DMS153 (cell line): ENCODE data around the gene ZNF236.

Experiments used
- DNase-seq: peaks from one replicate; lab custom pipeline; 2025; lab: John Stamatoyannopoulos, UW

The ZNF236 gene

DNA sequence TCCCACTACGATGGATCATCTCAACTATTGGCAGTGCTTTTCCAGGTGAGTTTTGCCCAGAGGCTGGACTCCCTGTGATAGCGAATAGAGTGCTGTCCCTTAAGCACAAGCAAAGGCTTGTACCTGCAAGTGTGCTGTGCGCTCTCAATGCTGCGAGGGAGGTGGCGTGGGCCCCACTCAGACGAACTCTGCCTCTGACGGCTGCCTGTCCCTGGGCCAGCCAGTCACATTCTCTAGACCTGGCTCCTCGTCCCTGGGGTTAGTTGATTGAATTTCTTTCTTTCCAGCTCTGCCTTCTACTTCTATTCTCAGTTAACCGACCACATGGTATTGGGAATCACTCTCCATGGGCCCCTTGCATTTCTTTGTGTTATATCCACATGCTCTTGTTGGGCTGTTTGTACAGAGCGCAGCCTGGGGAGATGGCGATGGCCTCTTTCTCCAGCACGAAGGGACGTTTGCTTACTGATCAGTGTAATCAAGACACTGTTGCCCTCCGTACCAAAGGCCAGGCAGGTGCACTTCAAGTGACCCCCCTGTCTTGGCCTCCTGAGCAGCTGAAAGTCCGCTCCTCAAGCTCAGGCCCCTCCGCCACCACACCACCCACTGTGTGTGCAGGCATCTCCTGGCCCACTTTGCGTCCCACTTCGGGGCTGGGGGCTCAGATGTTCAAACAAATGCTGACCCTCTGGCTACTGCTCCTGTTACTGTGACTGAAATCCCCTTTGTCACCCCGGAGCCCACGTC is 151.3 kb downstream of the ZNF236 start:
- DNase-seq: no peak

DNA sequence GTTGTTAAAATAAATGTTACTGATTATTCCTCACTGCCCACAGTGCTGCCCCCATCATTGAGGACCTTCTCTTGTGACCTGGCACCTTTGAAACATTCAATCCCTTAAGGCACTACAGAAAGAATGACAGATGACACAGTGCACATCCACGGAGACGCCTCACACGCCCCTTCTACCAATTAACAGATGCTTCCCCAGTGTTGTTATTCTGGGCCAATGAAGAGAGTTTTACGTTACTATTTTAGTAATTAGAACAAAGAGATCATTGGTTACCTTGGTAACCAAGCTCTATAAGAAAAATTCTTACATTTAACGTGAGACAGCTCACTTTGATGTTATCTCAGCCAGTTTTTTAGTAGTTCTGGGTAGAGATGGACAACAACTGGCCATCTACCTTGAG is 152.0 kb downstream of the ZNF236 start:
- DNase-seq: no peak

DNA sequence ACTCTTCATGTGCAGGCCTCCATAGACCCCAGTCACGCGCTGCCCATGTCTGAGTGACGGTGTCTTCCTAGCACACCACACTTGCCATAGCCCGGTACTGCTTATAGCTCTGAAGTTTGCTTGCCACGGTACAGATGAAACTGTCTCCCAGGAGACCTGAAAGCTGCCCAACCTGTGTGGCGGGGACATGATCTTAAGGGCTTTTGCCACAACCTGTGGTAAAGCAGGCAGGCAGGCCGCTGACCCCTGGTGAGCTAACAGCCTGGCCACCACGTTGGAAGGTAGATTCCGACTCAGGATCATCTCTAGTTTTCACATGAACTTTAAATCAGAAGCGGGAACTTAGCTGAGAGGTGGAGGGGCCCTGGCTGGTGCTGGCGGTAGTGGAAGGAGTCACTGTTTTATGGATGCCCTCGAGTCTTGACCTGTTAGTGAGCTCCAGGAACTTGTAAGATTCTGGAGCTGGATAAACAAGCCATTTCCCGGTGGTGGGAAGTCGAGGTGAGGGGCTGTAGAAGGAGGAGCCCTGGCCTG is 153.3 kb downstream of the ZNF236 start:
- no peak for DNase-seq

DNA sequence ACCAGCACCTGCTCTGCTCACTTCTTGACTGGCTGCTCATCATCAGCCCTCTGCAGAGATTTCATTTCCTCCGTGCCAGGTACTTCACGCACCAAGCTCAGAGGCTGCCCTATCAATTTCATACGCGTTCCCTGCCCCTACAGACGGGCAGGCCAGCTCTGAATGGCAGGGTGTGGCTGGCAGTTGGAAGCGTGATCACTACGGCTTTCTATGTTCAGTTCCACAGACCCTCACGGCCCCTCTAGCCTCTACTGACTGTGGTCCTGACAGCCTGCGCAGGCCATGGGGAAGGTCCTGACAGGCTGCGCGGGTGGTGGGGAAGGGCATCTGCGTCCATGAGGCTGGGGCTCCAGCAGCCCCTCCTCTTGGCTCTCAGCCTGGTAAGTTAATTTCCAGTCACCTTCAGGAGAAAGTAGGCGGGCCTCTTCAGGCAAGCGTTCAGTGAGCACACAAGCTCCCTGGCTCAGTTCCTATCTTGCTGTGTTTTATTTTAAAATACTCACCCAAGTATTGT is 154.8 kb downstream of the ZNF236 start:
- DNase-seq: peak; percentile 47

DNA sequence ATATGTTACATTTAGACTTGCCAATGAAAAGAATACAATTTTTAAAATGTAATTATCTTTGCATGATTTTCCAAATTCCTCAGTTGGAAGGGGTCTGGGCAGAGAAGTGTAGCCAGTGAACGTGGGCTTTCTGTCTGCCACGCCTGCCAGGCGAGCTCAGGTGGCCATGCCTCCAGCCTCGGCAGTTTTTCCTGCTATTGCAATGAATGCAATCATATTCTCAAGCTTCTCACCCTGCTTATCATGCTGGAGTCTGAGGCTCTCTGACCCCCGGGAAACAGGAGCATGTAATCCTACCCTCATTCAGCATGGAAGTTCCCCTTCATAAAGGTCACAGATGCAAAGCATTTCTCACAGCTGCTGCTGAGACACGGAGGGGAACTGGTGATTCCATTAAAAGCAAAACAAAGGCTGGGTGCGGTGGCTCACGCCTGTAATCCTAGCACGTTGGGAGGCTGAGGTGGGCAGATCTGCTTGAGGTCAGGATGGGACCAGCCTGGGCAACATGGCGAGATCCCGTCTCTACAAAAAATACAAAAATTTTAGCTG is 155.4 kb downstream of the ZNF236 start:
- DNase-seq: no peak

DNA sequence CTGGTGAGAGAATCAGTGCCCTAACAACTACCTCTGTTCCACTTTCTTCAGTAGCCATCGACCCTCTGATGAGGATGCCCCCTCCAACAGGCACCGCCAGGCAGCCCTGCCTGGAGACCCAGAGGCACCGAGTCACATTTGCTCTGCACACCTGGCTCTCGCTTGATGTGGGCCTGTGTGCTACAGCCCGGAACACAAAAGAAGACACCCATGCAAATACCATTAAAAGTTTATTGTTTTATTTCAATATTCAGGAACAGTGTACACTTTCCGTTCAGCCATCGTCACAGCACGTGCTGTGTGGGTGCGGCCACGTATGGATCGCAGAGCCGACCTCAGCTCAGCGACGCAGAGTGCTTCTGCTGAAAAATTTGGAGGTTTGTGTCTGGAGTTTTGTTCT is 156.3 kb downstream of the ZNF236 start:
- no peak for DNase-seq

DNA sequence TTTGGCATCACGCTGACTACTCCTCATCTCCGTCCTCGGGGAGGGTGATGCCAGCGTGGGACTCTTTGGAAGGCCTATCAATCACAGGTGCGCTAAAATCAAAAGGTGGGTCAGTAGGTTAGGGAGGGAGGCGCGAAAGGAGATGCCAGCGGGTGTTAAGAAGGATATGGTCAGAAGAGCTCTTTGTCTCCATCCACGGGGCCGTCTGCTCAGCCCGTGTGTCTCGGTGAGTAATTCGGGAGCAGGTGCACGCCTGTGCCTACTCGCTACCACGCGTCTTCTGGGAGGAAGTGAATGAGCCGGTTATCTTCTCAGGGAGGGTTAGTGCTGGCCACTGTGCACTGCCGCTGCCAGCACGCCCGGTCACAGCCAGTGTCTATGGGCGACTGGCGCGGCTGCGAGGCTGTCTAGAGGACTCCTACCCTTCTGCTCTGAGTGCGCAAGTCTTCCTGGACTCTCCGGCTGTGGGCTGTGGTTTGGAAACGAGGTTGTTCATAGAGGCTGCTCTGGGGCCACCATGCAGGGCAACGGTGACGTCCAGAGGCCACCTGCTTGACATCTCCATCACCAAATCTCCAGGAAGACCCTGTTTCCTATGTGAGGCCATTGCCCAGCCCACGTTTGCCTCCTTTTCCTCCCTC is 156.9 kb downstream of the ZNF236 start:
- no peak for DNase-seq

DNA sequence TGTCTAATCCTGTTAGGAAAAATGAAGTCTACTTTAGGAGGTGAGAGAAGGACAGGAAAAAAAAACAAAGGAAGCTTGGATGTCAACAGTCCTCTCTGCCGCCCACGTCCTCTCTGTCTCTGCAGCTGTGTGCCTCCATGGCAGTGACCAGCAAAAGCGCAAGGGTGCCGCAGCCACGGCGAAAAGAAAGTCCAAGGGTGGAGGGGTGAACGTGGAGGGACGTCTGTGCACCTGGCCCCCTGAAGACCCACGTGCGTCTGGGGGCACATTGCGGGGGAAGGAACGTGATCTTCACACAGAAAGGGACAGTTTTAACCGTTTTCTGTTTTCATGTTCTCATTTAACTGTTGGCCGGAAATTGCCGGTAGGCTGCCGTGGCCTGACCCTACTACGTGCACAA is 157.5 kb downstream of the ZNF236 start:
- DNase-seq: no peak

DNA sequence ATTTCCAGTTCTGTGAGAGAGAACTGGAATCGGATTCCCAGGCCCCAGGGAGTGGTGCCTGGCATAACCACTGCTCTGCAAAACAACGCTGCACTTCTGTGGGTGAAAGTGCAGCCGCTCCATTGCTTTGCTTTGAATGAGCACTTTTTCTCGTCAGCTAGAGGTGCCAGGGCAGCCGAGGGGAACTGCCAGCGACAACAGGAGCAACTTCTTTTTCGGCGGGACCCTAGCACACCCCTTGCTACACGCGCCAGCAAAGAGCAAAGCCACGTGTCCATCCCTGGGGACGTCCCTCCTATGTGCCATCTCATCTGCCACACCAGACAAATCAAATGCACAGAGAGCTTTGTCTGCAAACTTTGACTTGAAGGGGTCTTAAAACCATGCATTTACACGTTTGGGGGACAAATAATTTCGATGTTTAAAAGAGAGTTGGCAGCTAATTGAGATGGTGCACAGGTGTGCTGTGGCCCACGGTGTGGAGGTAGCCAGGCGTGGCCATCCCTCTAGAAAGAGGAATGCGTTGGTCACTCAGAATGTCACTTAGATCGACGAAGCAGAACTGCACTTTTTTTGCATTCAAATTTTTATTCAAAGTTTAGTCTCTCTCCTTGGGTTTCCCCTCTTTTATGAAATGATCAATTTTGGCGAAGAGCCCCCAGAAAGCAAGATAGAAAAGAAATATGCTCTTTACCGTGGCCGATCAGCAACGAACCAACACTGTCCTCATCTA is 158.5 kb downstream of the ZNF236 start:
- no peak for DNase-seq

DNA sequence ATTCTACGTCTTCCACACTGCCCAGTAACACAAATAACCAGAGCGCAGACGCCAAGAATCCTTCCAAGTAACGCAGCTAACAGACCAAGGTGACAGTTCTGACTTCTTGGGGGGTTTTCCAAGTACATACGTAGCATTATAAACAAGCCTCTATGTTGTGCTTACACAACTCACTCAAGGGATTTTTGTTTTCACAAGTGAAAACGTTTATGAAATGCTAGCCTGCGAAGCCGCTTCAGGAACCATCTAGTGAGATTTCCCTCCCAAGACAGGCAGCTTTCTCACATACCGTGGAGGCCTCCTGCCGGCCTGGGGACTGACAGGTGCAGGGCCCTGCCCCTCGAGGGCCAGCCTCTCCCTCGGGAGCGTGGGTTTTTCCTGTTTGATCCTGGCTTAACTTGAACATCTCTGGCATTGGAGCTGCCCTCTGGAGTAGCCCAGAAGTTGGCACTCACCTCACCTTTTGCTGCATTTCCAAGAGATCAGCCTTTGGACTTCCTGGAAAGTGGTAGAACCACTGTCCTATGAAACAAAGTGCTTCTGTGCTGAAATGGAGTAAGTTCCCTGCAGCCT is 159.1 kb downstream of the ZNF236 start:
- no peak for DNase-seq

DNA sequence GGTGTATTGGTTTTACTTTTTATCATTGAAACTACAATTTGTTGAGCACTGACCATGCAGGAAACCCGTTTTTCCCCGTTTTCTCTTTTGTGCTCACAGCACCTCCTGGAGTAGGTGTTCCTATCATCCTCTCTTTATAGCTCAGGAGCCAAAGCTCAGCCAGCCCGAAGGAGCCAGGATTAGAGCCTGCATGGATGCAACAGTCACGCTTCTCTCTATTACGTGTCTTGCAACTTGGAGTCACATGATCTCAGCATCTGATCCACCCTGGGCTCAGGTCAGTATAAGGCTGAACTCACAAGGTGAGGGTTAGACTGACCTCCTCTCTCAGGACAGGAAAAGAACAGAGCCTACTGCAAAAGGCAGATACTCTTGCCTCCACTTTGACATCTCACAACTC is 159.7 kb downstream of the ZNF236 start:
- no peak for DNase-seq

DNA sequence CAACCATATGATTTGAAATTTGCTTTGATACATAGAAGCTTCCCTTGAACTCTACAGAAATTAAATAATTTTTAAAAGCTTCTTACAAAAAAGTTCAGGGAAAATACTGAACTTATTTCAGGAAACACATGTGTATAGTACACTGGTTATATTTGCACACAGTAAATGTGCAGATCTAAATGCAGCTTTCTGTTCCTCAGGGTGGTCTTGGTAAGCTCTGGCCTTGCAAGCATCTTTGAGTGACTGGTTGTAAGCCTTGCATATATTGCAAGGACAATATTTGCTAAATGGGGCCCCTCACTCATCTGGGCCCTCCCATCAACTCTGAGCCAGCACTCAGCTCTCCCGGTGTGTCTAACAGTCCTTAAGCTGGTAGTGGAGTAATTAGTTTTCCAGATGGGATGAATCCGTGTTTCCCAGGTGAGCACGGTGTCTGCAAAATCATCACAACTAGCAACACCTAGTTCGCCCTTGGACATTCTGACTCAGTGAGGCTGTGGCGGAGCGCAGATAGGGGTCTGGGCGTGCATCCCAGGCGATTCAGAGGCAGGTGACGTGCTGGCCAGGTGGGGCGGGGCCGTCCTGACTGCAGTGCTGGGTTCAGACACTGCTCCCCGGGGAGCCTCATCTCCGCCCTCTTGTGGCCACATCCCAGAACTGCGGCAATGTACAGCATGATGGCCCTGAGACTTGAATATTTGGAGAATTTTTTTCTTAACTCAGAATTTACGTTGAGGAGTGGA is 160.7 kb downstream of the ZNF236 start:
- DNase-seq: peak; percentile 56

DNA sequence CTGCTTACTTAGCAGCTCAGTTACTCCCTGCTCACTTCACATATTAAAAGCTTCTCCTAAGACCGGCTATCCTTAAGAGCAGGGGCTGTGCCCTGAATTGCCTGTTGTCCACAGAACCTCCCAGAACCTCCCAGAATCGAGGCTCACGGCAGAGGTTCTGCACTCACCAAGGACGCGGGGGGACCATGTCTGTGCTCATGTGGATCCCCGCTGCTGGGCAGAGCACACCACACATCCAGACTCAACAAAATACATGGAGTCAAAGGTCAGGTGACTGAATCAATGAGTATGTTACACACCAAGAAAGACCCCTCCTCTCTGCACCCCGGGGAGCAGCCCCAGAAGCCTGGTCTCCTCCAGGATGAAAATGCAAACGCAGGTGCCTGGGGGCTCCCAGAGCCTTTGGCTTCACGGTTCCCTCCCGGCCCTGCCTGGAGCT is 161.3 kb downstream of the ZNF236 start:
- no peak for DNase-seq

DNA sequence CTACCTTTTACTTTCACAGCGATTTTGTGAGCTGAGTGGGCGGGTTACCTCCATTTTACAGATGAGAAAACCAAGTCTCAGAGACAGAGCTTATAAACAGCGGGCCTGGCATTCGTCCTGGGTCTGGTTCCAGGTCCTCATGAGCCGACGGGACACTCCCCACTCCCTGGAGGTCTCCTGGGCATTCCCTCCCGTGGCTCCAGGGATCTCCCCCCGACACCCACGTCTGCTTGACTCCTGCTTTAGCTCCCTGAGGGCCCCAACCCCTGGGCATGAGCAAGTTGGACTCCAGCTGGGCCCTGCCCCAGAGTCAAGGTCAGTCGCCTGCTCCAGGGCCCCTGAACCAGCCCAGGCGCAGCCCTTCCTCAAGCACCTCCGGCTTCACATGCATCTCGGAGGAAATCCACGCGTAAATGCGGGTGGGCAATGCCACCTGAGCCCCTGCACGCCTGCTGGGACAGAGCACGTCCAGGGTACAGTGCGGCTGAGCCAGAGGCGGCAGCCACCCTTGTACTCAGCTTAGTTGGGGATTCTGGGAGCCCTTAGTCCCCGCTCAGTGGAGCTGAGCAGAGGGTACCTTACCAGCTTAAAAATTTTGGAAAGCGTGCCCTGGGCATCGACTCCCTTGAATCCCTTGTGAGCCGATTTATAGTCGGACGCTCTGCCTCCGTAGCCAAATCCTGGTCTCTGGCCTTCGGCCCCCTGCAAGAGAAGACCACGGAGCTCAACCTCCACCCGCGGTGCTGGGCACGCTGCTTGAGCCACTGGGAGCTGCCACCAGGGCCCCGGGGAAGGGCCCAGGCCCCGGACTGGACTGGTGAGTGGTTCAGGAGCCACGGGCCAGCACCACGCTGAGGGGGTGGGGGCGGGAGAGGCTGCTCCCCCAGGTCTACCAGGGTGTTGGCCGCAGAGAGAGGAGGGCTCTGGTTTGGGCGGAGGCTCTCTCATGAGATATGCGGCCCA is 162.1 kb downstream of the ZNF236 start:
- no peak for DNase-seq

DNA sequence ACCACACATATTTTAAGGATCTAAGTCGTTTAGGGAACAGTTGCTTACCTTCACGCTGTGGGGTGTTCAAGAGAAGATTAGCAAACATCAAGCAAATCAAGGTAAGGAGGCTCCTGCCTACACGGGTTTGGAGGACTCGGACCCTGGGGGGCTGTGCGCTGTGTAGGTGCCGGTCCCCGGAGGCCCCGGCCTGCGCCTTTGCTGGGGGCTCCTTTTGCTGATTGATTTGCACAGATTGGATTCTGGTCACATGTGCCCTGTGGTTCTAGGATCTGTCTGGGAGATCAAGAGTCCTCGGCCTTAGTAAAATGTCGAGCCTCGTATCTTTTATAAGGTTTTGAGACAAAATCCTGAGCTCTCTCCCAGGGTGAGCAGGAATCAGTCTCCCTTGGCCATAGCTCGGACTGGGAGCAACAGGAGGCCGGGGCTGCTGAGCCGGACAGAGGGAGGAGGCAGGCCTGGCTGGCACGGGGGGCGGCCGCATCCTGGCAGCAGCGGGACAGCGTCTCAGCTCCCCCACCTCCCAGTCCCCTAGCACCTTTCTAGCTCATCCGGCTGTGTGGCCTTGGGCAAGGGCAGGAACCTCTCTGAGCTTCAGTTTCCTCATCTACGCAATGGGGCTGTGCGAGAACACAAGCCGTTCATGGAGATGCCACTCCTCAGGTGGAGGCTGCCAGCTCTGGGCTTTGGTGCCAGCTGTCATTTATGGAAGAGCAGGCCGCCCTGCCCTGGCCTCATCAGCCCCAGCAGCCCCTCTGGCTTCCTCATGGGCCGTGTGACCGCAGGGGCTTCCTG is 163.0 kb downstream of the ZNF236 start:
- no peak for DNase-seq

DNA sequence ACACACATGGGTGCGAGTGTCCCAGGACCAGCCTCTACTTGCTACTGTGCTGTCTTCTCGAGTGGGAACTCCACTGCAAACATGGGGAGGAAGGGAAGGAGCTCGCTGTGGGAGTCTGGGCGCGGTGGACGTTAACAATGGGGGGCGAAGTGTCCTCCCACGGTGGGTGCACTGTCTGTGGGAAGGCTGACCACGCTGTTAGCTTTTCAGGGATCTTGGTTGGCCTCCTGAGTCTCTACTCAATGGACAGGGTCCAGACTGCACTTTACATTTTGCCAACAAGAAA is 163.5 kb downstream of the ZNF236 start:
- DNase-seq: no peak

DNA sequence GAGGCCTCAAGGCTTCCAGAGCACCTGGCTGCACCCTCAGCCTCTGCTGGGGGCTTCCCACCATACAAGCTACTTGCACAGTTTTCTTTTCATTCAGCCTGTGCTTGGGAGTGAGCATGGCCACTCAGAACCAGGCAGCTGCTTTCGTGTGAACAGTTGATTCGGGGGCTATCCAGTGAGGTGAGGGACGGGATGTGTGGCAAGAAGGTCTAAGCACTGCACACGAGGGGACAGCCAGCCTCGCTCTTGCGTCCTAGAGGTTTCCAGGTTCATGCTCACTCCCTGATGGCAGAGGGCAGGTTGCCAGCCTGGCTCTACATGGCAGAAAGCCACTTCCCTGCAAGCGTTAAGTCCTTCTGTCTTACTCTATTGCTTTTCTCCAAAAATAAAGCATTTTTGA is 164.0 kb downstream of the ZNF236 start:
- DNase-seq: no peak

DNA sequence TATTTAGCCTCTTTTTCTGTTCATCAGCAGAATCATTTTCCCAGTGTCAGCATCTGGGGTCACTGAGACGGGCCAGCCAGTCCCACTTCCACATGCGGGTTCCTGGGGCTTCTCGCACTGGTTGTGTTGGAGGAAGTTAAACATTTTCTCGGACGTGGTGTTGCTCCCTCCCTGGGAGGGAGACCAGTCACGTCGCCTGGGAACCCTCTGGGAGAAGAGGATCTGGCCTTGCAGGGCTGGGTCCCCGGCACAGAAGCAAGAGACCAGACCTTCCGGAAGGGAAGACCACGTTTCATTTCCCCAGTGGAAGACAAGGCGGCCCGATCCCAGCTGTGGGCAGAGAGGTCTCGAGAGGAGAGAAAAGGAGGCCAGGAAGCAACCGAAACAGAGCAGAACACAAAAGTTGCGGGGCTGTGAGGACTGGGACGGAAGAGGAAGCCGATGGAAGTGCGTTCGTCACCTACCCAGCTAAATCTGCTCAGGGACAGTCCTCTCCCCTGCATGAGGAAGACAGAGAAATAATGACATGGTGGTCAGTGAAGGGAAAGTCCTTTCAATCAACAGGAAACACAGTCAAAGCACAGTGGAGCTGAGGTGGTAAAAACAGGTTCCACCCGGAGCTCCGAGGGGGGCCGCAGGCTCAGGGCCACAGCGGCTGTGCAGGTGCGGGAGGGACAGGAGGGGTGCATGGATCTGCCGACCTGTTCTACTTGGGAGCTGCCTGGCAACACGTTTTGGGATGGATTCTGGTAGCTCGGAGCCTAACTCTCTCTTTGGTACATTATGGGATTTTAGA is 165.9 kb downstream of the ZNF236 start:
- no peak for DNase-seq
